ENCODE measurements around the gene NENF.

NENF gene

DNA sequence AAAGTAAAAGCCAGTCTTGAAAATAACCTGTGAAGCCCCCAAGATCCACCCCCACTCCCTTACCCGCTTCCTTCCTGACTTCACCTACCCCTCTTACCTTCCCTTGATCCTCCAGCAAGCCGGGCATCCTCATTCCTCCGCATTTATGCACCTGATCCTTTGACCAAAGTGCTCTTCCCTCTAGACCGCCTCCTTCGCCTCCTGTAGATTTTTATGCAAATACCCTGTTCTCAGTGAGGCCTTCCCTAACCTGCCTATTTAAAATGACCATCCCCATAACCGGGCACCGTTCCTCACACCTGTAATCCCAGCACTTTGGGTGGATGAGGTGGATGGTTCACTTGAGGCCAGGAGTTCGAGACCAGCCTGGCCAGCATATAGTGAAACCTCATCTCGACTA lies 1.1 kb upstream of the NENF start:
- Histone ChIP-seq H3K27me3 (ENCODE audit: insufficient read depth, low read length) (no peaks in the 10 kb centered on the region), H3K4me1 (ENCODE audit: control insufficient read depth, insufficient read depth, low read length, unreplicated experiment) (peaks cover 12% of the 10 kb centered on the region), H3K4me3 (ENCODE audit: low read depth, low read length) (no peak overlapping the region), H2AFZ (ENCODE audit: low read length, unreplicated experiment) (no peak overlapping the region), H3K27ac (ENCODE audit: low read depth, low read length) (no peak overlapping the region), H3K36me3 (ENCODE audit: insufficient read depth, low read length) (no peaks in the 10 kb centered on the region), H3K79me2 (ENCODE audit: control insufficient read depth, insufficient read depth, low read length, unreplicated experiment) (peaks cover 11% of the 10 kb centered on the region)

DNA sequence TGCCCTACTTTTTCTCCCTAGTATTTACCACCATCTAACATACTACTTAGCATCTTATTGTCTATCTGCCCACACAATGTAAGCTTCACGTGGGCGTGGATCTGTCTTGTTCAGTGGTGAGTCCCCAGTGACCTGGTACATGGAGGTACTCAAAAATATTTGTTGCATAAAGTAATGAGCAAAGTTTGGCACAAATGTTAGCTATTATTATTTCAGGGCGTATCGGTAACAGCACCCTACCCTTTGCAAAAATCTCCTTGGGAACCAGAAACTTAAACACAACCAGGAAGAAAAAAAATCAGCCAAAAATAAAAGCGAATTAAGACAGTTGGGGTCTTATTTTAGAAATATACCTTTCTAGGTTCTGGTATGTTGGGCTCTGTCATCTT lies 454 bp upstream of the NENF start:
- Histone ChIP-seq H2AFZ (ENCODE audit: low read length, unreplicated experiment) (peak overlapping the region; percentile 100), H3K4me1 (ENCODE audit: control insufficient read depth, insufficient read depth, low read length, unreplicated experiment) (peaks cover 12% of the 10 kb centered on the region), H3K4me3 (ENCODE audit: low read depth, low read length) (peak overlapping the region; percentile 92), H3K27ac (ENCODE audit: low read depth, low read length) (peak overlapping the region; percentile 38; the same call in 1 of the 2 replicates), H3K79me2 (ENCODE audit: control insufficient read depth, insufficient read depth, low read length, unreplicated experiment) (peaks cover 11% of the 10 kb centered on the region), H3K27me3 (ENCODE audit: insufficient read depth, low read length) (no peaks in the 10 kb centered on the region), H3K36me3 (ENCODE audit: insufficient read depth, low read length) (no peaks in the 10 kb centered on the region)

DNA sequence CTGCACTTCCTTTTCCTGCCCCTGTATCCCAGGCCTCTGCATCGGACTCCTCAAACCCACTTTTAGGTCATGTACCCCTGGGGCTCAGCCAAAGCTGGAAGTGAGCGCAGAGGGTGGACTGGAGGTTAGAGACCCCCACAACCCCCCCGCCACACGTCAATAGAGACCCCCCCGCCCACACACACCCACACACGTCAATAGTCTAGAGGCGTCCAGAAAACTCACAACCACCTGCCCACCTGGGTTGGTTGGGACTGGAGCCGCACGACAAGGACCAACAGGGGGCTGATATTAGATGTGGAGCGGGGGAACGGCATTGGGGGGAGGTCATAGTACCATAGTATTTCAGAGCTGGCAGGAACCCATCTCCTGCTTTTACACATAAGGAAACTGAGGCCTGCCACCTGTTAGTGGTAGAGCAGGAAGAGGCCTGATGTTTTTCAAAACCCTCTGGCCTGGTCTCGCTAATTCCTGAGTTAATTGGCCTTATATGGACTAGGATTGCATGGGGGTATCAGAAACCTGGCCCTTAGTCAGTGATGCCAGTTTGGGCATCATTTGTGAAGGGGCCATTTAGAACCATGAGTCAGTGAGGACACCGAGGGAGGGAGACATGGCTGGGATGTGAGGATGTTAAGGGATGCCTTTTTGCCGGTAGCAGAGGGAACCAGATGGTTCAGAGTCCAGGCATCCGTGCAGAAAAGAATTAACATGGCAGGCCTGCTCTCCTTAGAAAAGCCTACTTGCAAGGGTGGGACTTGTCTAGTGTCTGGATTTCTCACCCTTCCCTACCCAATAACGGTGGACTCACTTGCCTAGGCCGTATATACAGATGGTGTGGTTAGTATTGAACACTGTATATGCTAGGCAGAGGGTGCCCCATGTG lies 1.1 kb downstream of the NENF start:
- Histone ChIP-seq H3K4me3 (ENCODE audit: low read depth, low read length) (peak overlapping the region; percentile 92), H3K36me3 (ENCODE audit: insufficient read depth, low read length) (no peaks in the 10 kb centered on the region), H3K4me1 (ENCODE audit: control insufficient read depth, insufficient read depth, low read length, unreplicated experiment) (peaks cover 12% of the 10 kb centered on the region), H3K27me3 (ENCODE audit: insufficient read depth, low read length) (no peaks in the 10 kb centered on the region), H2AFZ (ENCODE audit: low read length, unreplicated experiment) (no peak overlapping the region), H3K79me2 (ENCODE audit: control insufficient read depth, insufficient read depth, low read length, unreplicated experiment) (peaks cover 19% of the 10 kb centered on the region), H3K27ac (ENCODE audit: low read depth, low read length) (no peak overlapping the region)

DNA sequence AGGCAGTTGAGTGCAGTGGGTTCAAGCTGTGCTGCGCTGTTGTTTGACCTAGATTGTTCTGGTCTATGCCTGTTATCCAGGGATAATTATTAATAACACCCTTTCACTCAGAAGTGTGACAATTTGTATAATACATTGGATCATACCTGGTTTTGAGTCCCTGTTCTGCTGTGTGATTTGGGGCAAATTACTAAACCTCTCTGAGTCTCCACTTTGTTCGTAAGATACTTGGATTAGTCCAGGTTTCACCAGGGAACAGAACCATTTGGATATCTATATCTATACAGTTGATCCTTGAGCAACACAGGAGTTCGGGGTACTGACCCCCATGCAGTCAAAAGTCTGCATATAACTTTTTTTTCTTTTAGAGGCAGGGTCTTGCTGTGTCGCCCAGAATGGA lies 2.3 kb downstream of the NENF start:
- Histone ChIP-seq H3K36me3 (ENCODE audit: insufficient read depth, low read length) (no peaks in the 10 kb centered on the region), H3K27me3 (ENCODE audit: insufficient read depth, low read length) (no peaks in the 10 kb centered on the region), H3K4me1 (ENCODE audit: control insufficient read depth, insufficient read depth, low read length, unreplicated experiment) (peaks cover 12% of the 10 kb centered on the region), H3K27ac (ENCODE audit: low read depth, low read length) (no peak overlapping the region), H3K4me3 (ENCODE audit: low read depth, low read length) (no peak overlapping the region), H3K79me2 (ENCODE audit: control insufficient read depth, insufficient read depth, low read length, unreplicated experiment) (peaks cover 21% of the 10 kb centered on the region), H2AFZ (ENCODE audit: low read length, unreplicated experiment) (no peak overlapping the region)

DNA sequence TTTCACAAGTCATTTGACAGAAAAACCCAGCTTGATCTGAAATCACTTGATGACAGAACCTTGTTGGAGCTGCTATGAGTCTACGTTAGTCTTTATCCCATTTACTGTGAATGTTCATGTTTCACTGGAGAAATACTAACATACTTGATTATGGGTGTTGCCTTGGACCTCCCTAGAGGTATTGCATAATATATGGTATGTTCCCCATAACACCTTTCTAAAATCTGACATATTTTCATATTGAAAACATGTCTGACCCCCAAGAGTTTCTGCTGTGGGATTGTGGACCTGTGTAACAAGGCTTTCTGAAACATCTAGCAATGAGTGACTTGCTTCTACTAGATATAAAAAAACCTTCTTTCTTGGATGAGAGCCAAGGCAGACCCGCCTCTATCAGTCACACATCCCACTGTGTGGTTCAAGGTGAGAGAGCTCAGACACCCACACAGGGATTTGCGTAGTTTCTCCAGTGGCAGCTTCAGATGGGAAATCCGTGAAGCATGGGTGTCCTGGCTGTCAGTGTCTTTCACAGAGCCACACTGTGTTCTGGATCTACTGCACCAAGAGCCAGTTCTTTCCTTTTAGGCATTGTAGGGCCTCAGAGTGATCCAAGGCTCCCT lies 4.6 kb downstream of the NENF start:
- peaks cover 9% of the 10 kb centered on the region for H3K4me1 ChIP-seq (ENCODE audit: control insufficient read depth, insufficient read depth, low read length, unreplicated experiment)
- peaks cover 21% of the 10 kb centered on the region for H3K79me2 ChIP-seq (ENCODE audit: control insufficient read depth, insufficient read depth, low read length, unreplicated experiment)
- H3K27me3 ChIP-seq (ENCODE audit: insufficient read depth, low read length): no peaks in the 10 kb centered on the region
- no peaks in the 10 kb centered on the region for H3K36me3 ChIP-seq (ENCODE audit: insufficient read depth, low read length)
- H2AFZ ChIP-seq (ENCODE audit: low read length, unreplicated experiment): no peak overlapping the region
- H3K27ac ChIP-seq (ENCODE audit: low read depth, low read length): no peak overlapping the region
- no peak overlapping the region for H3K4me3 ChIP-seq (ENCODE audit: low read depth, low read length)

DNA sequence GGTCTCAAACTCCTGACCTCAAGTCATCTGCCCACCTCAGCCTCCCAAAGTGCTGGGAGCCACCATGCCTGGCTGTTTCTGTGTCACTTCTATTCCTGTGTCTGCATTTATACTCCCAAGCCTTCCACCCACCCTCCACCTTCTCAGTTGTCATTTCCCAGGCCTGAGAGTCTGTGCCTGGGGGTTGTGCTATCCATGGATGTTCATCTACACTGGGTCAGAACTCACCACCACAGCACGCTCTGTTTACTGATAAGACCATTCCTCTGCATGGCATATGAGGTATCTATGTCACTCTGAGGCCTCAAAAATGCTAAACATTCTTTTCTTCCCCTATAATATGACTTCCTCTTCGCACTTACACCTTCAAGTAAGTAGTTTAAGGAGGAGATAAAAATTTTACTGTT lies 6.1 kb downstream of the NENF start:
- Histone ChIP-seq H3K27ac (ENCODE audit: low read depth, low read length) (no peak overlapping the region), H3K79me2 (ENCODE audit: control insufficient read depth, insufficient read depth, low read length, unreplicated experiment) (peaks cover 15% of the 10 kb centered on the region)

DNA sequence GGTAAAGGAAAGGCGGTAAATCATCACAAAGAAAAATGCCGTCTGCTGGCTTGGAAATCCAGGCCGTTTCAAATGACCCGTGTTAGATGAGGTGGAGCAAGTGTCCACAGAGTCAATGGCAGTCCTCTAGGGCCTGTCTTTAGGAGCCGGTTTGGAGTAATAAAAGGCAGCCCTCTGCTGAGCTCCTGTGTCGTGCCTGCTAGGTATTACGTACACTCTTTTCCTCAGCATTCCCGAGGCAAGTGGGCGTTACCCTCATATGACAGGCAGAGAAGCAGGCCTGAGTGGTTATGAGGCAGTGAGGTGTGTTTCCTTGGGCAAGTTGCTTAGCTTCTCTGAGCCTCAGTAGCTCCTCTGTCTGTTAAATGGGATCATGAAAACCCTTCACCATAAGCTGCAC lies 7.7 kb downstream of the NENF start:
- no peaks in the 10 kb centered on the region for H3K27me3 ChIP-seq (ENCODE audit: insufficient read depth, low read length)
- no peak overlapping the region for H3K27ac ChIP-seq (ENCODE audit: low read depth, low read length)
- no peak overlapping the region for H2AFZ ChIP-seq (ENCODE audit: low read length, unreplicated experiment)
- H3K79me2 ChIP-seq (ENCODE audit: control insufficient read depth, insufficient read depth, low read length, unreplicated experiment): peaks cover 10% of the 10 kb centered on the region
- H3K4me3 ChIP-seq (ENCODE audit: low read depth, low read length): no peak overlapping the region
- no peaks in the 10 kb centered on the region for H3K4me1 ChIP-seq (ENCODE audit: control insufficient read depth, insufficient read depth, low read length, unreplicated experiment)
- H3K36me3 ChIP-seq (ENCODE audit: insufficient read depth, low read length): no peaks in the 10 kb centered on the region

More for the DNA sequence above, 6.1 kb downstream of the NENF start:
- Histone ChIP-seq H3K27me3 (ENCODE audit: insufficient read depth, low read length) (no peaks in the 10 kb centered on the region), H2AFZ (ENCODE audit: low read length, unreplicated experiment) (no peak overlapping the region), H3K36me3 (ENCODE audit: insufficient read depth, low read length) (no peaks in the 10 kb centered on the region), H3K4me1 (ENCODE audit: control insufficient read depth, insufficient read depth, low read length, unreplicated experiment) (peaks cover 5% of the 10 kb centered on the region), H3K4me3 (ENCODE audit: low read depth, low read length) (no peak overlapping the region)

DNA sequence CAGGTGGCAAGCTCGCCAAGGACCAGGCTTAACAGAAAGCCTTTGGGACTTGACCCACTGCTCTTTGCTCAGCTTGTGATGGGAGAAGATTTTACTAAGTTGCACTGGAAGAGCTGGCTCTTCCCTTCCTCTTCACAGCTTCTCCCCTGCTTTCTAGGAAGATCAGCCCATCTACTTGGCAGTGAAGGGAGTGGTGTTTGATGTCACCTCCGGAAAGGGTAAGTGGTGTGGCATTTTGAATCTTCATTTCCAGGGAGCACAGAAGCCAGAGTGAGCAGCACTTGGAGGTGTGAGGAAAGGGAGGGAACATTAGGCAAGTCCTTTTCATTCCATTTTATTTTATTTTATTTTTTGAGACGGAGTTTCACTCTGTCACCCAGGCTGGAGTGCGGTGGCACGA lies 9.7 kb downstream of the NENF start:
- H3K27me3 ChIP-seq (ENCODE audit: insufficient read depth, low read length): no peaks in the 10 kb centered on the region
- H3K27ac ChIP-seq (ENCODE audit: low read depth, low read length): no peak overlapping the region
- peaks cover 10% of the 10 kb centered on the region for H3K79me2 ChIP-seq (ENCODE audit: control insufficient read depth, insufficient read depth, low read length, unreplicated experiment)
- no peaks in the 10 kb centered on the region for H3K36me3 ChIP-seq (ENCODE audit: insufficient read depth, low read length)
- no peak overlapping the region for H3K4me3 ChIP-seq (ENCODE audit: low read depth, low read length)
- H2AFZ ChIP-seq (ENCODE audit: low read length, unreplicated experiment): no peak overlapping the region
- no peaks in the 10 kb centered on the region for H3K4me1 ChIP-seq (ENCODE audit: control insufficient read depth, insufficient read depth, low read length, unreplicated experiment)

DNA sequence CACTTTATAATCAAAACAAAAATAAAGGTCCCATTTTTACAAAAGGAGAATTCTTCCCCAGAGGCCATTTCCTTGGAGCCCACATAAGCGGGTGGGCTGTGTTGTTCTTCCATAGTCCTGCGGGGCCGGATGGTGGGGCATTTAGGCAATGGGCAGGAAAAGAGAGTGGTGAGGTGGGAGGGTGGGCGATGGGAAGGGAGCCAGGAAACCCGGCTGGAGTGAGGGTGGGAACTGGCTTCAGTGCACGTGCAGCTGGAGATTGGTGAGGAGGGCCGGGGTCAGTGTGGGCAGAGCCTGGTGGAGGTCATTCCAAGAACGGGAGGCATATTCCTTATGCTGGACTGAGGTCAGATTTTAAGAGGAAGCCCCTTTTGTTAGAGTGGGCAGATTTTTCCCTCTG lies 13.6 kb downstream of the NENF start:
- H3K27me3 ChIP-seq (ENCODE audit: insufficient read depth, low read length): no peaks in the 10 kb centered on the region
- no peaks in the 10 kb centered on the region for H3K79me2 ChIP-seq (ENCODE audit: control insufficient read depth, insufficient read depth, low read length, unreplicated experiment)
- no peak overlapping the region for H3K27ac ChIP-seq (ENCODE audit: low read depth, low read length)
- no peaks in the 10 kb centered on the region for H3K36me3 ChIP-seq (ENCODE audit: insufficient read depth, low read length)
- H3K4me1 ChIP-seq (ENCODE audit: control insufficient read depth, insufficient read depth, low read length, unreplicated experiment): no peaks in the 10 kb centered on the region
- H3K4me3 ChIP-seq (ENCODE audit: low read depth, low read length): no peak overlapping the region
- H2AFZ ChIP-seq (ENCODE audit: low read length, unreplicated experiment): no peak overlapping the region

DNA sequence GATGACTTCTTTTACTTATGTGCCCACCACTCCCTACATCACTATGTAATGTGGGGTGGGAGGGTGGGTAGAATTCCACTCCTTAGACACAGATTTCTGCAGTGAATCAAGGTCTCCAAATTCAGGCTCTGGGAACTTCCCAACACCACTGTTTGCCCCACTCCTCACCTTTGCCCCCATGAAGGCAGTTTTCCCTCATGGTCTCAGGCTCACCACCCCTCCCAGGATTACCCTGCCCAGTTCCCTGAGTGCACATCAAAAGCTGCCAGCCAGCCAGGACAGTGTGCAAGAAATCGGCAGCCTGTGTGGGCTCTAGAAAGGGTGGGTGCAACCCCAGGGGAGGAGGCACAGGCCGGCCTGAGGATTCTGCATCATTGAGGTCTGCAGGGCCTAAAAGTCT lies 14.8 kb downstream of the NENF start:
- Histone ChIP-seq H3K4me3 (ENCODE audit: low read depth, low read length) (no peak overlapping the region), H3K27me3 (ENCODE audit: insufficient read depth, low read length) (no peaks in the 10 kb centered on the region), H3K36me3 (ENCODE audit: insufficient read depth, low read length) (no peaks in the 10 kb centered on the region)

DNA sequence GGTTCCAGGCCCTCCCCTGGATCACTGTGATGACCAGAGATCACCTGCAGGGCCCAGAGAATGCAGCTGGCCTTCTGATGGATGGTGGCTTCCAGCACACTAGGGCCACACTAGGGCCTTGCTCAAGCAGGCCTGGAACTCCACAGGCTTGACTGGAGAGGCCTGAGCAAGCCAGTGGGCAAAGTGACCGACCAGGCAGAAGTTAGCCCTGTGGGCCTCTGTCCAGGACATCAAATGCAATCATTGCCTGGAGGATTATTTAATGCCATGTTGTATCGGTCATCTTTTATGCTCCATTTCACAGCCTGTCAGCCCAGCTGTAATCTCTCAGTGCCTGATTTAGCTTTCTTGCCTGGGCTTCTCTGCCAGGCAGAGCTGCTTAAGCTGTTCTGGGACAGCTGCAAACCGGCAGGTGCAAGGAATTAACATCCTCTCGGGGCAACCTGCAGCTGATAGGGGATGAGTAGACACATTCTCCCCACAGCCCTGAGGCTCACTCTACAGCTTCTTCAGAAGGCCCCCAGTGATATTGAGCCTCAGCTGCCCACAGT lies 17.7 kb downstream of the NENF start:
- H3K79me2 ChIP-seq (ENCODE audit: control insufficient read depth, insufficient read depth, low read length, unreplicated experiment): no peaks in the 10 kb centered on the region
- H3K36me3 ChIP-seq (ENCODE audit: insufficient read depth, low read length): no peaks in the 10 kb centered on the region
- no peak overlapping the region for H3K27ac ChIP-seq (ENCODE audit: low read depth, low read length)
- H3K4me3 ChIP-seq (ENCODE audit: low read depth, low read length): no peak overlapping the region
- H2AFZ ChIP-seq (ENCODE audit: low read length, unreplicated experiment): no peak overlapping the region
- no peaks in the 10 kb centered on the region for H3K4me1 ChIP-seq (ENCODE audit: control insufficient read depth, insufficient read depth, low read length, unreplicated experiment)
- no peaks in the 10 kb centered on the region for H3K27me3 ChIP-seq (ENCODE audit: insufficient read depth, low read length)

More for the DNA sequence above, 14.8 kb downstream of the NENF start:
- Histone ChIP-seq H3K4me1 (ENCODE audit: control insufficient read depth, insufficient read depth, low read length, unreplicated experiment) (no peaks in the 10 kb centered on the region), H2AFZ (ENCODE audit: low read length, unreplicated experiment) (no peak overlapping the region), H3K27ac (ENCODE audit: low read depth, low read length) (no peak overlapping the region), H3K79me2 (ENCODE audit: control insufficient read depth, insufficient read depth, low read length, unreplicated experiment) (no peaks in the 10 kb centered on the region)

Measured in ACC112 (cell line).